Coronary artery (tissue), 2 donors: ENCODE results near the gene PLIN5.

Experiments
- DNase-seq: peaks from one replicate; pipeline ENCODE4 v3.0.0-alpha.2; 2017; ENCODE audit warnings: low spot score
- H3K27ac ChIP-seq, 2 donors: fragments of 200-600 bp; sonication (generic); one replicate each; pipeline ENCODE4 v1.5.1; 2016 to 2019
- H3K4me3 ChIP-seq: fragments of 200-600 bp; sonication (generic); 2 replicates; pipeline ENCODE4 v1.5.1; 2016; ENCODE audit warnings: mild to moderate bottlenecking, moderate library complexity
- TF ChIP-seq, protein P1 (sequence below): fragments of 200-600 bp; sonication (generic); IDR thresholded peaks from one replicate; pipeline ENCODE4 v1.5.1; 2019; ENCODE audit warnings: antibody characterized with exemption

PLIN5 gene

DNA sequence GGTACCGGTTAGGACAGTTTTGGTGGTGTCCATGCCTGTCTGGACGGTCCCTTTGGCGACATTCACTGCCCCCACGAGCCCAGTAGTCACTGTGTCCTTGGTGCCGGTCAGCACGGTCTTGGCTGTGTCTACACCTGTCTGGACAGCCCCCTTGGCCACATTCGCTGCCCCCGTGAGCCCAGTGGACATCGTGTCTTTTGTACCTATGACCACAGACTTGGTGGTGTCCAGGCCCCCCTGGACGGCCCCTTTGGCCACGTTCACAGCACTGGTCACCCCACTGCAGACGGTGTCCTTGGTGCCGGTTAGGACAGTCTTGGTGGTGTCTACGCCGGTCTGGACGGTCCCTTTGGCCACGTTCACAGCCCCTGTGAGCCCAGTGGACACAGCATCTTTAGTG is 23.0 kb downstream of the PLIN5 start:
- DNase-seq = peak; percentile 72
- TF ChIP-seq, protein P1, sequence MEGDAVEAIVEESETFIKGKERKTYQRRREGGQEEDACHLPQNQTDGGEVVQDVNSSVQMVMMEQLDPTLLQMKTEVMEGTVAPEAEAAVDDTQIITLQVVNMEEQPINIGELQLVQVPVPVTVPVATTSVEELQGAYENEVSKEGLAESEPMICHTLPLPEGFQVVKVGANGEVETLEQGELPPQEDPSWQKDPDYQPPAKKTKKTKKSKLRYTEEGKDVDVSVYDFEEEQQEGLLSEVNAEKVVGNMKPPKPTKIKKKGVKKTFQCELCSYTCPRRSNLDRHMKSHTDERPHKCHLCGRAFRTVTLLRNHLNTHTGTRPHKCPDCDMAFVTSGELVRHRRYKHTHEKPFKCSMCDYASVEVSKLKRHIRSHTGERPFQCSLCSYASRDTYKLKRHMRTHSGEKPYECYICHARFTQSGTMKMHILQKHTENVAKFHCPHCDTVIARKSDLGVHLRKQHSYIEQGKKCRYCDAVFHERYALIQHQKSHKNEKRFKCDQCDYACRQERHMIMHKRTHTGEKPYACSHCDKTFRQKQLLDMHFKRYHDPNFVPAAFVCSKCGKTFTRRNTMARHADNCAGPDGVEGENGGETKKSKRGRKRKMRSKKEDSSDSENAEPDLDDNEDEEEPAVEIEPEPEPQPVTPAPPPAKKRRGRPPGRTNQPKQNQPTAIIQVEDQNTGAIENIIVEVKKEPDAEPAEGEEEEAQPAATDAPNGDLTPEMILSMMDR = no peak
- no peak overlapping the region for H3K4me3 ChIP-seq

DNA sequence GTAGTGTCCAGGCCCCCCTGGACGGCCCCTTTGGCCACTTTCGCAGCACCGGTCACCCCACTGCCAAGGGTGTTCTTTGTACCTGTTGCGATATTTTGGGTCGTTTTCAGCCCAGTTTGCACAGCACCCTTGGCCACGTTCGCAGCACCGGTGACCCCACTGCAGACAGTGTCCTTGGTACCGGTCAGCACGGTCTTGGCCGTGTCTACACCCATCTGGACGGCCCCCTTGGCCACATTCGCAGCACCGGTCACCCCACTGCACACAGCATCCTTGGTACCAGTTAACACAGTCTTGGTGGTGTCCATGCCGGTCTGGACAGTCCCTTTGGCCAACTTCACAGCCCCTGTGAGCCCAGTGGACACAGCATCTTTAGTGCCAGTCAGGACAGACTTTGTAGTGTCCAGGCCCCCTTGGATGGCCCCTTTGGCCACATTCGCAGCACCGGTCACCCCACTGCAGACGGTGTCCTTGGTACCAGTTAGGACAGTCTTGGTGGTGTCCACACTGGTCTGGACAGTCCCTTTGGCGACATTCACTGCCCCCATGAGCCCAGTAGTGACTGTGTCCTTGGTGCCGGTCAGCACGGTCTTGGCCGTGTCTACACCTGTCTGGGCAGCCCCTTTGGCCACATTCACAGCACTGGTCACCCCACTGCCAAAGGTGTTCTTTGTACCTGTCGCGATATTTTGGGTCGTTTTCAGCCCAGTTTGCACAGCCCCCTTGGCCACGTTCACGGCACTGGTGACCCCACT is 23.5 kb downstream of the PLIN5 start:
- no peak for DNase-seq
- TF ChIP-seq, protein P1 = no peak
- Histone ChIP-seq H3K27ac (no peak overlapping the region), H3K4me3 (no peak overlapping the region)

More for the DNA sequence above, 23.0 kb downstream of the PLIN5 start:
- no peak overlapping the region for H3K27ac ChIP-seq

DNA sequence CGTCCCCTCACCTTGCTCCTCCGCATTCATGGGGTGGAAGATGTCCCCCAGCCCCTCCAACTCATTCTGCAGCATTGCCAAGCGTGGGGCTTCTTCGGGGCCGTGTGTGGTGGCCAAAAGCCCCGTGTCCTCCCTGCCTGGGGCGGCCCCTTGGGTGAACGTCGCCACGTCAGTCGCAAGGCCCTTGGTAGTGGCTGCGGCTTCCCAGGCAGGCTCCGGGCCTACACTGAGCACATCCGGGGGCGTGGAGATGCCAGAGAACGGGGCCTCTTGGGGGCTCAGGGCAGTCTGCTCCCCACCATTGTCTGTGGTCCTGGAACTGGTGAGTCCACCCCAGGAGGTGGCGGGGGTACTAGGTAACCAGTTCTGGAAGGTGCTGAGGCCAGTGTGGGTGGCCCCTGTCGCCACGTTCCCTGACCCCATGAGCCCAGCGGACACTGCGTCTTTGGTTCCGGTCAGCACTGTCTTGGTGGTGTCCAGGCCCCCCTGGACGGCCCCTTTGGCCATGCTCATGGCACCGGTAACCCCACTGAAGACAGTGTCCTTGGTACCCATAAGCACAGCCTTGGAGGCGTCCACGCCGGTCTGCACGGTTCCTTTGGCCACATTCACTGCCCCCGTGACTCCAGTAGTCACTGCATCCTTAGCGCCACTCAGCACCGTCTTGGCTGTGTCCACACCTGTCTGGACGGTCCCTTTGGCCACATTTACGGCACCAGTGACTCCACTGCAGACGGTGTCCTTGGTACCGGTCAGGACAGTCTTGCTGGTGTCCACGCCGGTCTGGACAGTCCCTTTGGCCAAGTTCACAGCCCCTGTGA is 24.4 kb downstream of the PLIN5 start:
- no peak for DNase-seq
- TF ChIP-seq, protein P1 = no peak
- Histone ChIP-seq H3K27ac (no peak overlapping the region), H3K4me3 (no peak overlapping the region)

DNA sequence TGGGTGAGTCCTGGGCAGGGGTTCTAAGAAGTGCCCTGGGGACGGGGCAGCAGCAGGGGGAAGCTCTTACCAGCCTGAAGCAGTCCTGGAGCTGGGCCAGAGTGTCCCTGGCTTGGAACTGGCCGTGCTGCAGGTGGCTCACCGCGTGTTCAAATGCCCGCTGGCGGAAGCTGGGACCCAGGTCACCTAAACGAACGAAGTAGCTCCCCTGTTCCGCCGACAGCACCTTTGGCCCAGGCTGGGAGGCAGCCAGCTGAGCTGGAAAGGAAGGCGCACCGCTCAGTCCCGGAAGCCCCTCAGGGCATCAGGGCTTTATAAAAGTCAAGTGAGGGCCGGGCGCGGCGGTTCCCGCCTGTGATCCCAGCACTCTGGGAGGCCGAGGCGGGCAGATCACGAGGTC is 26.3 kb downstream of the PLIN5 start:
- no peak overlapping the region for H3K27ac ChIP-seq
- TF ChIP-seq, protein P1 = no peak
- no peak for DNase-seq
- H3K4me3 ChIP-seq = no peak overlapping the region

DNA sequence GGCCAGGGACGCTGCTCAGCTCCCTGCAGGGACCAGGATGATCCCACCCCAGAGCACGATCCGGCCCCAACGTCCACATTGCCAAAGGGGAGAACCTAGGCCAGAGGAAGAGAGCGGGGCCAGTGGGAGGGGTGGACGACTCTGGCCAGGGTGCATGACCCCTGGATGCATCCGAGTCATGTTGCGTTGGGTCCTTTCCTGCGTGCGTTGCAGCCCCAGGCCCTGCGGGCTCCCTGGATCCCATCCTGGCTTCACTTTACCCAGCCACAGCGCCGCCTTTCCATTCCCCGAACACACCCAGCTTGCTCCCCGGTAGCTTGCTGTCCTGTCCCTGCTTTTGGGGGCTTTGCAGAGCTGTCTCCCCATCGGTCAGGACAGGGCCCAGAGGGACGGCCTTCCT is 27.2 kb downstream of the PLIN5 start:
- no peak overlapping the region for H3K4me3 ChIP-seq
- DNase-seq = no peak
- TF ChIP-seq, protein P1 = no peak
- H3K27ac ChIP-seq = no peak overlapping the region

DNA sequence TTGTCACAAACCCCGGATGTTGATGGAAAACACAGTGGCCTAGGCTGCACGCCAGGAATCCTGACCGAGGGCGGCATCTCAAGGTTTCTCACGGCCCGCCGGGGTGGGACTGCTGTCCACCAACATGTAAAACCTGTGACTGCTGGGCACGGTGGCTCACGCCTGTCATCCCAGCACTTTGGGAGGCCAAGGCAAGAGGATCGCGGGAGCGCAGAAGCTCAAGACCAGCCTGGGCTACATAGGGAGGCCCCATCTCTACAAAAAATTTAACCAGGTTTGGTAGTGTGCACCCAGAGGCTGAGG is 27.9 kb downstream of the PLIN5 start:
- DNase-seq = no peak
- Histone ChIP-seq H3K4me3 (no peak overlapping the region), H3K27ac (no peak overlapping the region)
- TF ChIP-seq, protein P1 = no peak
